Adipose tissue (tissue), 3 donors: ENCODE measurements around the gene ZNF30. TPM values are rescaled to one million over a fixed set of nuclear protein-coding genes. Genes with fewer than 3 reads are reported as not detected.
"Not testable (repeated sequence)": the region's sequence is repeated elsewhere in the genome, so short reads cannot be mapped to it uniquely, and the experiment has no call there.

Experiments
- H3K27ac ChIP-seq: one replicate; pipeline ENCODE4 v1.5.1; 2013; ENCODE audit warnings: low read depth, low read length
- WGBS, 3 donors: extraction: QIAGEN DNeasy Blood & Tissue Kit; methylation state at CpG; one replicate each; pipeline ENCODE4 v1.1.7; 2013; 5-methylcytosine and 5-hydroxymethylcytosine counted together
- polyA plus RNA-seq, 3 donors: library from polyadenylated mRNA; stranded (reverse); fragments of 200-250 nt; gene quantifications; one replicate each; pipeline ENCODE4 v1.2.3, GENCODE V29; 2013
- donor health status: healthy with polysubstance abuse.
- donor health status: Bipolar disorder and iron deficiency.
- donor health status: healthy.

ZNF30 gene
- polyA plus RNA-seq, 3 donors: 0.76 to 1.7 (median 1.4) TPM

GRCh38 chr19:34976611-34977010 is 49.9 kb downstream of the ZNF30 start:
- no peak overlapping the region for H3K27ac ChIP-seq
- 82 to 94% (median 92%) methylated on average over 3 of the region's 3 CpGs for WGBS, 3 donors

- 83 to 89% (median 88%) methylated on average over 12 of the region's 12 CpGs for WGBS, 3 donors
Observed at GRCh38 chr19:34979819-34980640, 53.3 kb downstream of the ZNF30 start.

GRCh38 chr19:34982275-34982674 is 55.6 kb downstream of the ZNF30 start:
- H3K27ac ChIP-seq: no peak overlapping the region
- 66 to 80% (median 73%) methylated on average over 5 of the region's 5 CpGs for WGBS, 3 donors

More at GRCh38 chr19:34979819-34980640, 53.3 kb downstream of the ZNF30 start:
- no peak overlapping the region for H3K27ac ChIP-seq

- 90 to 94% (median 91%) methylated on average over 4 of the region's 4 CpGs for WGBS, 3 donors
- H3K27ac ChIP-seq: no peak overlapping the region
Observed at GRCh38 chr19:34983786-34984185, 57.1 kb downstream of the ZNF30 start.

GRCh38 chr19:34984287-34984686 is 57.6 kb downstream of the ZNF30 start:
- 92 to 96% (median 93%) methylated on average over 3 of the region's 3 CpGs for WGBS, 3 donors
- H3K27ac ChIP-seq: no peak overlapping the region

GRCh38 chr19:34985249-34986022 is 58.7 kb downstream of the ZNF30 start:
- 13 to 23% (median 14%) methylated on average over 7 of the region's 7 CpGs for WGBS, 3 donors
- H3K27ac ChIP-seq: no peak overlapping the region

GRCh38 chr19:34988119-34988518 is 61.4 kb downstream of the ZNF30 start:
- no peak overlapping the region for H3K27ac ChIP-seq
- 92 to 100% (median 100%) methylated on average over 1 of the region's 1 CpG for WGBS, 3 donors

- no peak overlapping the region for H3K27ac ChIP-seq
- 65 to 83% (median 67%) methylated on average over 6 of the region's 6 CpGs for WGBS, 3 donors
Observed at GRCh38 chr19:34989298-34989697, 62.6 kb downstream of the ZNF30 start.

GRCh38 chr19:34990578-34991192 is 64.0 kb downstream of the ZNF30 start:
- WGBS, 3 donors: 80 to 91% (median 84%) methylated on average over 13 of the region's 13 CpGs
- H3K27ac ChIP-seq: no peak overlapping the region

- H3K27ac ChIP-seq: no peak overlapping the region
- 88 to 96% (median 91%) methylated on average over 8 of the region's 8 CpGs for WGBS, 3 donors
Observed at GRCh38 chr19:34991542-34992333, 65.0 kb downstream of the ZNF30 start.

- H3K27ac ChIP-seq: not testable (repeated sequence)
- WGBS, 3 donors: 83 to 90% (median 87%) methylated on average over 7 of the region's 7 CpGs
Observed at GRCh38 chr19:34992582-34992981, 65.9 kb downstream of the ZNF30 start.

GRCh38 chr19:34994286-34994642 is 67.6 kb downstream of the ZNF30 start:
- WGBS, 3 donors: 49 to 82% (median 53%) methylated on average over 9 of the region's 9 CpGs
- no peak overlapping the region for H3K27ac ChIP-seq

Other genes with a start within 250 kb of the ZNF30 start
- gene SCGB2B2, start 249.7 kb upstream of the ZNF30 start, polyA plus RNA-seq: under 1 TPM in 2 of 3 donors, not detected in 1; 0.12 to 0.18 TPM
- gene ZNF302, start 249.2 kb upstream of the ZNF30 start, polyA plus RNA-seq: 10 to 100 TPM; 11.4 to 16.8 (median 14.8) TPM
- gene ZNF181, start 192.7 kb upstream of the ZNF30 start, polyA plus RNA-seq: 1 to 10 TPM; 8.0 to 9.9 (median 8.8) TPM
- gene ZNF599, start 153.7 kb upstream of the ZNF30 start, polyA plus RNA-seq: 1 to 10 TPM; 2.9 to 6.0 (median 3.2) TPM
- gene ZNF792, start 37.3 kb downstream of the ZNF30 start, polyA plus RNA-seq: 1 to 10 TPM; 1.5 to 2.7 (median 1.9) TPM
- gene GRAMD1A, start 73.4 kb downstream of the ZNF30 start, polyA plus RNA-seq: 10 to 100 TPM; 72.1 to 85.9 (median 73.7) TPM
- gene SCN1B, start 103.6 kb downstream of the ZNF30 start, polyA plus RNA-seq: 10 to 100 TPM in 1 of 3 donors, 1 to 10 TPM in 2; 5.2 to 22.5 (median 7.9) TPM
- gene HPN, start 114.8 kb downstream of the ZNF30 start, polyA plus RNA-seq: 100 to 1,000 TPM in 1 of 3 donors, 1 to 10 TPM in 2; 1.5 to 141 (median 5.4) TPM
- 10 to 100 TPM in 2 of 3 donors, 1 to 10 TPM in 1; 8.0 to 39.4 (median 33.6) TPM for gene FXYD3, start 188.9 kb downstream of the ZNF30 start, polyA plus RNA-seq
- gene LGI4, start 208.2 kb downstream of the ZNF30 start, polyA plus RNA-seq: 10 to 100 TPM in 2 of 3 donors, 1 to 10 TPM in 1; 3.7 to 34.8 (median 20.6) TPM
- gene FXYD1, start 211.9 kb downstream of the ZNF30 start, polyA plus RNA-seq: 100 to 1,000 TPM in 1 of 3 donors, 10 to 100 TPM in 1, 1 to 10 TPM in 1; 3.5 to 126 (median 45.3) TPM
- gene FXYD7, start 216.4 kb downstream of the ZNF30 start, polyA plus RNA-seq: 1 to 10 TPM in 1 of 3 donors, under 1 TPM in 2; 0.12 to 2.4 (median 0.45) TPM
- gene FXYD5, start 227.8 kb downstream of the ZNF30 start, polyA plus RNA-seq: 100 to 1,000 TPM in 1 of 3 donors, 10 to 100 TPM in 2; 16.0 to 167 (median 93.9) TPM